Mucosa of descending colon (tissue), 3 donors: Measurements from ENCODE around the gene SEPTIN6. TPM values are rescaled to one million over a fixed set of nuclear protein-coding genes. Genes with fewer than 3 reads are reported as not detected.
"Not testable (repeated sequence)": the region's sequence is repeated elsewhere in the genome, so short reads cannot be mapped to it uniquely, and the experiment has no call there.

Source experiments
- ATAC-seq: fragments of 200-7000 bp; cut with Tn5 transposase; one replicate; pipeline ENCODE4 v1.9.1; 2020; ENCODE audit warnings: mild to moderate bottlenecking, moderate library complexity
- DNase-seq, 3 donors: peaks; one replicate each; pipeline ENCODE4 v3.0.0-alpha.2; 2020
- H3K36me3 ChIP-seq: fragments of 200-600 bp; one replicate; pipeline ENCODE4 v1.8.0; 2021; ENCODE audit warnings: low read depth, mild to moderate bottlenecking
- H3K4me1 ChIP-seq: fragments of 200-600 bp; one replicate; pipeline ENCODE4 v1.8.0; 2021; ENCODE audit warnings: low read depth, mild to moderate bottlenecking
- H3K4me3 ChIP-seq: fragments of 200-600 bp; one replicate; pipeline ENCODE4 v1.8.0; 2021; ENCODE audit warnings: mild to moderate bottlenecking
- H3K9me3 ChIP-seq: fragments of 200-600 bp; one replicate; pipeline ENCODE4 v1.8.0; 2021; ENCODE audit warnings: mild to moderate bottlenecking
- intact Hi-C, 2 donors: fragments of 100-400 bp; cut with DNase I in 1 of 2; cut with micrococcal nuclease in 1 of 2; formaldehyde crosslinking; loops; one replicate each; pipeline versions ENCODE4 v1.11.0 to v1.11.1; 2022; cut with DNase I, micrococcal nuclease
- total RNA-seq, 3 donors: library from RNA; stranded (reverse); fragmentation: NEBNext Ultra II Directional in 2 of 3; extraction: Animal tissue kit (Norgen Biotek cat#: 25700) in 2 of 3; gene quantifications; one replicate each; pipeline versions ENCODE4 v1.2.1 to v1.2.4, GENCODE V29; 2021 to 2023
- TF ChIP-seq, protein P1 (sequence below): fragments of 200-600 bp; IDR thresholded peaks from one replicate; pipeline ENCODE4 v1.8.0; 2022; ENCODE audit warnings: antibody characterized with exemption, mild to moderate bottlenecking
- donor health status: DM: no; HTN: no; CAD: no; lungs with moderate emphysema.
- donor health status: DM: no; HTN: no; CAD: no.
- donor health status: DM: no; HTN: yes; CAD: no.

SEPTIN6 gene
- total RNA-seq, 3 donors from 2014 or later, result 10.6 to 58.1 (median 14.5) TPM

GRCh38 chrX:119688911-119689321 is 4.1 kb downstream of the SEPTIN6 start:
- ATAC-seq (no peak), DNase-seq (no peak)
- TF ChIP-seq, protein P1, sequence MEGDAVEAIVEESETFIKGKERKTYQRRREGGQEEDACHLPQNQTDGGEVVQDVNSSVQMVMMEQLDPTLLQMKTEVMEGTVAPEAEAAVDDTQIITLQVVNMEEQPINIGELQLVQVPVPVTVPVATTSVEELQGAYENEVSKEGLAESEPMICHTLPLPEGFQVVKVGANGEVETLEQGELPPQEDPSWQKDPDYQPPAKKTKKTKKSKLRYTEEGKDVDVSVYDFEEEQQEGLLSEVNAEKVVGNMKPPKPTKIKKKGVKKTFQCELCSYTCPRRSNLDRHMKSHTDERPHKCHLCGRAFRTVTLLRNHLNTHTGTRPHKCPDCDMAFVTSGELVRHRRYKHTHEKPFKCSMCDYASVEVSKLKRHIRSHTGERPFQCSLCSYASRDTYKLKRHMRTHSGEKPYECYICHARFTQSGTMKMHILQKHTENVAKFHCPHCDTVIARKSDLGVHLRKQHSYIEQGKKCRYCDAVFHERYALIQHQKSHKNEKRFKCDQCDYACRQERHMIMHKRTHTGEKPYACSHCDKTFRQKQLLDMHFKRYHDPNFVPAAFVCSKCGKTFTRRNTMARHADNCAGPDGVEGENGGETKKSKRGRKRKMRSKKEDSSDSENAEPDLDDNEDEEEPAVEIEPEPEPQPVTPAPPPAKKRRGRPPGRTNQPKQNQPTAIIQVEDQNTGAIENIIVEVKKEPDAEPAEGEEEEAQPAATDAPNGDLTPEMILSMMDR, result no peak
- Histone ChIP-seq H3K4me3 (no peak overlapping the region), H3K9me3 (no peaks in the 10 kb centered on the region), H3K4me1 (no peaks in the 10 kb centered on the region), H3K36me3 (no peaks in the 10 kb centered on the region)
- intact Hi-C loops, result no loop called here

GRCh38 chrX:119687661-119688413 is 5.1 kb downstream of the SEPTIN6 start:
- ATAC-seq (no peak), DNase-seq (no peak)
- intact Hi-C loops, result no loop called here
- TF ChIP-seq, protein P1, result no peak
- Histone ChIP-seq H3K36me3 (no peaks in the 10 kb centered on the region), H3K9me3 (no peaks in the 10 kb centered on the region), H3K4me3 (no peak overlapping the region), H3K4me1 (no peaks in the 10 kb centered on the region)

GRCh38 chrX:119686087-119686691 is 6.8 kb downstream of the SEPTIN6 start:
- Histone ChIP-seq H3K4me1 (no peaks in the 10 kb centered on the region), H3K4me3 (no peak overlapping the region), H3K36me3 (no peaks in the 10 kb centered on the region), H3K9me3 (no peaks in the 10 kb centered on the region)
- intact Hi-C loops, result no loop called here
- DNase-seq (no peak), ATAC-seq (peak; percentile 48)
- TF ChIP-seq, protein P1, result no peak

DNA sequence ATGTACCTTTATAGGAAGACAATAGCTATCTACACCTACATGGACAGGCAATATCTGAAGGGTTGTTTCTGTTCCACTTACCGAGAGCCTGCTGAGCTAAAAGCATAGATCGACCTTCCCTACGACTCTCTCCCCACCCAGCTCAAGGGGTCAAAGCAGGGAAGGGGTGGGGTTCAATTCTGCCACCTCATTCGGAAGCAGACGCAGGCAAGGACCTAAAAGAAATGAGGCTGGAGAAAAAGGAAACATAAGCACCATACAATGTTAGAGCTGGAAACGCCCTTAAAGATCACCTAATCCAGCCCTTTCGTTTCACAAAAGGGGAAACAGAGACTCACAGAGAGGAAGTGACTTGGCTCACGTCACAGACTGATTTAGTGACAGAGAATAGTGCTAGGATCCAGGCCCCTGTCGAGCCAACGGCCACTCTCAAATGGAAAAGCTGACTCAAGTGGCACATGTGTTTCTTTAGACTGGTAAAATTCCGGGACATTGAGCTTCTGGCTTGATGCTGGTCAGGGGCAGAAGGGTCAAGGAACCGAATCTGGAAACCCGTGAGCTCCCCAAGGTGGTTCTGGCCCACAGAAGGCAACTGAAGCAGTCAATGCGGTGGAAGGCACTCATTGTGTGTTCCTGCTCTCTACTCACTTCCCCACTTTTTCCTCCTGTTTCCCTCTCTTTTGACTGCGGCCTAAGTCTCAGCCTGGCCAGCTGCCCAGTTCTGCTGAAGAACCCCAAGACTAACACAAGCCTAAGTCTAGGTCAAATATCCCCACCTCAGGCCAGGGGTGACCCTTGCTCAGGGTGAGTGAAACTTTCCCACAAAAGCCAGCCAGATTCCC is 7.5 kb downstream of the SEPTIN6 start:
- TF ChIP-seq, protein P1, result no peak
- DNase-seq (peak in 1 of 3 donors; percentile 38), ATAC-seq (peak; percentile 65)
- Histone ChIP-seq H3K36me3 (no peaks in the 10 kb centered on the region), H3K9me3 (no peaks in the 10 kb centered on the region), H3K4me3 (no peak overlapping the region), H3K4me1 (no peaks in the 10 kb centered on the region)
- intact Hi-C loops, result no loop called here

- Histone ChIP-seq H3K4me3 (no peak overlapping the region), H3K9me3 (no peaks in the 10 kb centered on the region), H3K4me1 (no peaks in the 10 kb centered on the region), H3K36me3 (no peaks in the 10 kb centered on the region)
- ATAC-seq (no peak), DNase-seq (no peak)
- TF ChIP-seq, protein P1, result no peak
- intact Hi-C loops, result no loop called here
Measured at GRCh38 chrX:119684916-119685224, 8.1 kb downstream of the SEPTIN6 start.

DNA sequence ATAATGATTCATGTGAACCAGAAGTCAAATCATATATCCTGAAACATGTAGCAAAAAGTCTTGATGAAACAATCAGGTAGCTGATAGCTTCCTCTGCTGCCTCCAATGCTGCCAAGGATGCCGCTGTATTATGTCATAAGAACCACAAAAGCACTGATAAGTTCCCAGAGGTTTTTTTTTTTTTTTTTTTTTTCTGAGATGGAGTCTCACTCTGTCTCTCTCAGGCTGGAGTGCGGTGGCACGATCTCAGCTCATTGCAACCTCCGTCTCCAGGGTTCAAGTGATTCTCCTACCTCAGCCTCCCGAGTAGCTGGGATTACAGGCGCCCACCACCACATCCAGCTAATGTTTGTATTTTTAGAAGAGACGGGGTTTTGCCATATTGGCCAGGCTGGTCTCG is 8.7 kb downstream of the SEPTIN6 start:
- H3K4me3 ChIP-seq, ATAC-seq, H3K9me3 ChIP-seq, H3K4me1 ChIP-seq, H3K36me3 ChIP-seq, DNase-seq, intact Hi-C loops: not testable (repeated sequence)
